ENCODE measurements around the gene HPRT1.

- TF ChIP-seq CTCF (optimal IDR thresholded peaks at IDR 0.05 in 1 of 3, IDR thresholded peaks at IDR 0.05 in 1 of 3, conservative IDR thresholded peaks at IDR 0.05 in 1 of 3; ENCODE audit: extremely low read depth in 1 of 3, insufficient read depth in 2 of 3, low read length in 3 of 3) (no peak), EZH2 (IDR thresholded peaks at IDR 0.05; ENCODE audit: low read length) (no peak)
Measured at GRCh38 chrX:134476284-134476683, 16.3 kb downstream of the HPRT1 start.
